ENCODE results near the gene YEATS2.

DNA sequence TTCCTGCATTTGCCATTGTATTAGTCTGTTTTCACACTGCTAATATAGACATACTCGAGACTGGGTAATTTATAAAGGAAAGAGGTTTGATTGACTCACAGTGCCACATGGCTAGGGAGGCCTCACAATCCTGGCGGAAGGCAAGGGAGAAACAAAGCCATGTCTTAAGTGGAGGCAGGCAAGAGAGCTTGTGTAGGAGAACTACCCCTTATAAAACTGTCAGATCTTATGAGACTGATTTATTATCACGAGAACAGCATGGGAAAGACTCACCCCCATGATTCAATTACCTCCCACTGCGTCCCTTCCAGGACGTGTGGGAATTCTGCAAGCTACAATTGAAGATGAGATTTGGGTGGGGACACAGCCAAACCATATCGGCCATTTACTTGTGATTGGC lies 27.8 kb downstream of the YEATS2 start:
- TF ChIP-seq CTCF (IDR thresholded peaks at IDR 0.05; ENCODE audit: poor library complexity, severe bottlenecking) (no peak), TAF1 (IDR thresholded peaks at IDR 0.05; ENCODE audit: low read depth) (no peak), RAD21 (conservative IDR thresholded peaks at IDR 0.05) (no peak), REST (IDR thresholded peaks at IDR 0.05; ENCODE audit: borderline replicate concordance) (no peak)
